Trophoblast cell (in vitro differentiated cells and primary cell): Measurements from ENCODE around the gene CXCL3.
"Not testable (repeated sequence)": the region's sequence is repeated elsewhere in the genome, so short reads cannot be mapped to it uniquely, and the experiment has no call there.

ENCODE experiments used
- DNase-seq, 2 donors: peaks; one replicate each; pipeline ENCODE4 v3.0.0-alpha.2; 2016
- H2AFZ ChIP-seq: 2 replicates; pipeline ENCODE4 v1.6.1; 2013; ENCODE audit warnings: low read length, moderate library complexity, mild to moderate bottlenecking; ENCODE audit not compliant: insufficient read depth, poor library complexity
- H2AK5ac ChIP-seq: 2 replicates; pipeline ENCODE4 v1.6.1; 2013; ENCODE audit warnings: mild to moderate bottlenecking, low read length
- H2BK120ac ChIP-seq: 2 replicates; pipeline ENCODE4 v1.6.1; 2013; ENCODE audit warnings: low read length, mild to moderate bottlenecking, moderate library complexity; ENCODE audit not compliant: insufficient read depth, poor library complexity
- H2BK12ac ChIP-seq: 2 replicates; pipeline ENCODE4 v1.6.1; 2013; ENCODE audit warnings: mild to moderate bottlenecking, low read length, moderate library complexity
- H2BK5ac ChIP-seq: 2 replicates; pipeline ENCODE4 v1.6.1; 2013; ENCODE audit warnings: low read length, low read depth, moderate library complexity, mild to moderate bottlenecking; ENCODE audit not compliant: poor library complexity
- H3K14ac ChIP-seq: 2 replicates; pipeline ENCODE4 v1.6.1; 2013; ENCODE audit warnings: mild to moderate bottlenecking, low read length
- H3K18ac ChIP-seq: 2 replicates; pipeline ENCODE4 v1.6.1; 2013; ENCODE audit warnings: mild to moderate bottlenecking, low read length
- H3K23ac ChIP-seq: 2 replicates; pipeline ENCODE4 v1.6.1; 2013; ENCODE audit warnings: low read length
- H3K27ac ChIP-seq: 2 replicates; pipeline ENCODE4 v1.5.1; 2013; ENCODE audit warnings: low read depth, mild to moderate bottlenecking, inconsistent platforms, low read length, moderate library complexity
- H3K27me3 ChIP-seq: 2 replicates; pipeline ENCODE4 v1.6.1; 2013; ENCODE audit warnings: inconsistent platforms, mild to moderate bottlenecking, low read length, moderate library complexity; ENCODE audit not compliant: insufficient read depth
- H3K36me3 ChIP-seq, 2 experiments: 1 replicate in 1 of 2; 2 replicates in 1 of 2; pipeline ENCODE4 v1.6.1; 2013; ENCODE audit warnings: low read length in 2 of 2, mild to moderate bottlenecking in 2 of 2, moderate library complexity in 1 of 2; ENCODE audit not compliant: insufficient read depth in 2 of 2, control insufficient read depth in 1 of 2
- H3K4ac ChIP-seq: 2 replicates; pipeline ENCODE4 v1.6.1; 2013; ENCODE audit warnings: low read depth, mild to moderate bottlenecking, low read length, moderate library complexity
- H3K4me1 ChIP-seq, 2 experiments: 1 replicate in 1 of 2; 2 replicates in 1 of 2; pipeline ENCODE4 v1.6.1; 2013; ENCODE audit warnings: low read length in 2 of 2, mild to moderate bottlenecking in 2 of 2, moderate library complexity in 1 of 2; ENCODE audit not compliant: insufficient read depth in 2 of 2, control insufficient read depth in 1 of 2
- H3K4me2 ChIP-seq: 2 replicates; pipeline ENCODE4 v1.6.1; 2013; ENCODE audit warnings: inconsistent platforms, mild to moderate bottlenecking, low read length, moderate library complexity
- H3K4me3 ChIP-seq: 2 replicates; pipeline ENCODE4 v1.5.1; 2013; ENCODE audit warnings: mild to moderate bottlenecking, low read depth, low read length, inconsistent platforms
- H3K79me1 ChIP-seq: one replicate; pipeline ENCODE4 v1.6.1; 2013; ENCODE audit warnings: low read length
- H3K79me2 ChIP-seq: 2 replicates; pipeline ENCODE4 v1.6.1; 2013; ENCODE audit warnings: low read length, mild to moderate bottlenecking; ENCODE audit not compliant: control insufficient read depth, insufficient read depth, poor library complexity
- H3K9ac ChIP-seq: 2 replicates; pipeline ENCODE4 v1.6.1; 2013; ENCODE audit warnings: mild to moderate bottlenecking, low read length
- H3K9me3 ChIP-seq: 2 replicates; pipeline ENCODE4 v1.6.1; 2013; ENCODE audit warnings: low read depth, mild to moderate bottlenecking, control low read depth, inconsistent platforms, low read length; ENCODE audit not compliant: insufficient read depth
- H4K12ac ChIP-seq: 2 replicates; pipeline ENCODE4 v1.6.1; 2013; ENCODE audit warnings: low read depth, mild to moderate bottlenecking, low read length, moderate library complexity
- H4K8ac ChIP-seq: 2 replicates; pipeline ENCODE4 v1.6.1; 2013; ENCODE audit warnings: low read depth, mild to moderate bottlenecking, low read length, moderate library complexity
- H4K91ac ChIP-seq: one replicate; pipeline ENCODE4 v1.6.1; 2013; ENCODE audit warnings: low read depth, mild to moderate bottlenecking, low read length, moderate library complexity
- WGBS: extraction: QIAGEN DNeasy Blood & Tissue Kit; methylation state at CpG from one replicate; pipeline ENCODE4 v1.1.7; 2013; ENCODE audit warnings: missing lambda C conversion rate; ENCODE audit not compliant: insufficient read length, insufficient coverage; ENCODE audit errors: extremely low coverage; 5-methylcytosine and 5-hydroxymethylcytosine counted together

CXCL3 gene

DNA sequence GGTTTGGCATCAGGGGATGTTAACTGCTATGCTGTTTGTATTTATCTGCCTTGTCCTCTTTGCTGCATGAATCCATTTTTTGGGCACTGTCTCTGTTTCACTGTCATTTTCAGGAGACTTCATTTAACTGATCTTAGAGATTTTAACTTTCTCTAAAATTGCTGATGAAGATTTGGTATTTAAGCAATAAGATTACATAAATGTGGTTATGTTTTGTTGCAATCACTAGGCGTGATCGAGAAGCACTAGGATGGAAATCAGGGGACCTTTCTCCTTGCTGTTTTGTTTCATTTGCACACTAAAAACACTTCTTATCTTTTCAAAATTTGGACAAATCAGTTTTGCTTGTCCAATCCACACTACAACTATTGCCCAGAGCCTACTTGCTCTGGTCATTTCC, 45.1 kb upstream of the CXCL3 start:
- no peaks in the 10 kb centered on the region for H3K27me3 ChIP-seq

DNA sequence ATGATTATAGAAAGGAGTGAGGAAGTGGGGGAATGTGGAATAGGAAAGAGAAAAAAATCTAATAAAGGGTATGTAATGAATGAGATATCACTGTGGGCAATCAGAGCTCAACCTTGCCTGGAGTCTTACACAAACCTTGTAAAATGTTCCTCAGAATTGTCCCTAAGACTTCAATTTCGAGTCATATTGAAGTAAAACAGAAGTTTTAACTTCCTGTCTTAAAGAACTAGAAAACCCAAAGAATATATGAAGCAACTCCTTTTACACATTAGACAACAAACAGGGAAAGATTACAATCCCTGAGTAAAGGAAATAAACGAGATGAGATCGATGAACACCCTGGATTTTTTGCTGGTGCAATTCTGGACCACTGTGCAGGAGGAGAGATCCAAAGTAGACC, 42.5 kb upstream of the CXCL3 start:
- Histone ChIP-seq H3K27ac (no peak overlapping the region), H3K4ac (no peak overlapping the region), H3K4me1 (no peaks in the 10 kb centered on the region), H2AK5ac (no peak overlapping the region), H3K4me2 (no peak overlapping the region), H4K12ac (no peak overlapping the region), H3K9ac (no peak overlapping the region), H3K36me3 (no peaks in the 10 kb centered on the region), H3K9me3 (no peaks in the 10 kb centered on the region), H2BK120ac (no peak overlapping the region), H2BK5ac (no peak overlapping the region), H4K8ac (no peak overlapping the region), H3K79me1 (no peaks in the 10 kb centered on the region), H3K14ac (no peak overlapping the region), H2AFZ (no peak overlapping the region), H2BK12ac (no peak overlapping the region), H3K79me2 (no peaks in the 10 kb centered on the region), H4K91ac (no peak overlapping the region), H3K18ac (no peak overlapping the region), H3K4me3 (no peak overlapping the region), H3K27me3 (no peaks in the 10 kb centered on the region), H3K23ac (no peak overlapping the region)
- no CpG with 5 or more reads among the region's 3 CpGs for WGBS
- DNase-seq, result no peak

More for the DNA sequence above, 45.1 kb upstream of the CXCL3 start:
- H2BK120ac ChIP-seq, result no peak overlapping the region
- H3K14ac ChIP-seq, result no peak overlapping the region
- H3K18ac ChIP-seq, result no peak overlapping the region
- H3K4me3 ChIP-seq, result no peak overlapping the region
- no peaks in the 10 kb centered on the region for H3K4me1 ChIP-seq
- no peak for DNase-seq
- H4K8ac ChIP-seq, result no peak overlapping the region
- no peak overlapping the region for H3K4ac ChIP-seq
- H3K4me2 ChIP-seq, result no peak overlapping the region
- H3K23ac ChIP-seq, result no peak overlapping the region
- no peaks in the 10 kb centered on the region for H3K79me1 ChIP-seq
- H3K36me3 ChIP-seq, result no peaks in the 10 kb centered on the region
- H3K27ac ChIP-seq, result no peak overlapping the region
- no peak overlapping the region for H3K9ac ChIP-seq
- no peak overlapping the region for H2BK5ac ChIP-seq
- no peak overlapping the region for H2BK12ac ChIP-seq
- WGBS, result no CpG with 5 or more reads among the region's 2 CpGs
- H2AK5ac ChIP-seq, result no peak overlapping the region
- H4K91ac ChIP-seq, result no peak overlapping the region
- H2AFZ ChIP-seq, result no peak overlapping the region
- no peaks in the 10 kb centered on the region for H3K9me3 ChIP-seq
- no peaks in the 10 kb centered on the region for H3K79me2 ChIP-seq
- no peak overlapping the region for H4K12ac ChIP-seq

DNA sequence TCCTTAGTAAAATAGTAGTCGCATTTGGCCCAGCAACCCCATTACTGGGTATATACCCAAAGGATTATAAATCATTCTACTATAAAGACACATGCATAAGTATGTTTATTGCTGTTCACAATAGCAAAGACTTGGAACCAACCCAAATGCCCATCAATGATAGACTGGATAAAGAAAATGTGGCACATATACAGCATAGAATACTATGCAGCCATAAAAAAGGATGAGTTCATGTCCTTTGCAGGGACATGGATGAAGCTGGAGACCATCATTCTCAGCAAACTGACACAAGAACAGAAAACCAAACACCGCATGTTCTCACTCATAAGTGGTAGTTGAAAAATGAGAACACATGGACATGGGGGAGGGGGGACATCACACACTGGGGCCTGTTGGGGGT, 41.9 kb upstream of the CXCL3 start:
- not testable (repeated sequence) for H2AFZ ChIP-seq, H3K79me1 ChIP-seq, H2BK120ac ChIP-seq, H2BK12ac ChIP-seq, H3K23ac ChIP-seq, H2BK5ac ChIP-seq, H4K91ac ChIP-seq, H3K9me3 ChIP-seq, H3K9ac ChIP-seq, H3K79me2 ChIP-seq, H3K4me2 ChIP-seq, H3K4me1 ChIP-seq, H4K12ac ChIP-seq, H3K36me3 ChIP-seq, H3K18ac ChIP-seq, H3K14ac ChIP-seq, H3K27me3 ChIP-seq, DNase-seq, H4K8ac ChIP-seq, H3K4me3 ChIP-seq, H3K27ac ChIP-seq, H3K4ac ChIP-seq, H2AK5ac ChIP-seq
- no CpG with 5 or more reads among the region's 2 CpGs for WGBS

GRCh38 chr4:74079024-74079423, 40.5 kb upstream of the CXCL3 start:
- H3K79me1 ChIP-seq, H3K14ac ChIP-seq, H3K27me3 ChIP-seq, H4K8ac ChIP-seq, H4K91ac ChIP-seq, H4K12ac ChIP-seq, H3K79me2 ChIP-seq, H3K4ac ChIP-seq, DNase-seq, H3K9ac ChIP-seq, H2BK5ac ChIP-seq, H2AK5ac ChIP-seq, H3K9me3 ChIP-seq, H3K27ac ChIP-seq, H2AFZ ChIP-seq, H3K36me3 ChIP-seq, H3K4me2 ChIP-seq, H2BK12ac ChIP-seq, H2BK120ac ChIP-seq, H3K4me1 ChIP-seq, H3K23ac ChIP-seq, H3K18ac ChIP-seq, H3K4me3 ChIP-seq: not testable (repeated sequence)
- WGBS, result no CpG with 5 or more reads among the region's 2 CpGs

DNA sequence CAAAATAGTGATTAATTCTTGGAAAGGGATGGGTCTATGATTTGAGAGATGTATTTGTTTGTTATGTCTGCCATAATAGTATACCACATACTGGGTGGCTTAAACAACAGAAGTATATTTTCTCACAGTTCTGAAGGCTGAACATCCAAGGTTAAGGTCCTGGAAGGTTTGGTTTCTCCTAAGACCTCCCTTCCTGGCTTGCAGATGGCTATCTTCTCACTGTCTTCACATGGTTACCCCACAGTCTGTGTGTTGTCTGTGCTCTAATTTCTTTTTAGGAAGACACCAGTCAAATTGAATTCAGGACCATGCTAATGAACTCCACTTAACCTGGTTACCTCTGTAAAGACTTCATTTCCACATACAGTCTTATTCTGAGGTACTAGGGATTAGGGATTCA, 34.9 kb upstream of the CXCL3 start:
- no peak overlapping the region for H3K14ac ChIP-seq
- no peaks in the 10 kb centered on the region for H3K4me1 ChIP-seq
- H2AK5ac ChIP-seq, result no peak overlapping the region
- no peak overlapping the region for H2BK5ac ChIP-seq
- H3K36me3 ChIP-seq, result no peaks in the 10 kb centered on the region
- DNase-seq, result no peak
- no peaks in the 10 kb centered on the region for H3K79me1 ChIP-seq
- H3K27ac ChIP-seq, result no peak overlapping the region
- H2BK120ac ChIP-seq, result no peak overlapping the region
- H4K8ac ChIP-seq, result no peak overlapping the region
- no peak overlapping the region for H2BK12ac ChIP-seq
- no peak overlapping the region for H2AFZ ChIP-seq
- H4K91ac ChIP-seq, result no peak overlapping the region
- no peak overlapping the region for H3K4me2 ChIP-seq
- H3K4ac ChIP-seq, result no peak overlapping the region
- H3K4me3 ChIP-seq, result no peak overlapping the region
- no peaks in the 10 kb centered on the region for H3K27me3 ChIP-seq
- H4K12ac ChIP-seq, result no peak overlapping the region
- no peak overlapping the region for H3K18ac ChIP-seq
- no peaks in the 10 kb centered on the region for H3K79me2 ChIP-seq
- no peaks in the 10 kb centered on the region for H3K9me3 ChIP-seq
- H3K23ac ChIP-seq, result no peak overlapping the region
- no peak overlapping the region for H3K9ac ChIP-seq
